Neural cell (in vitro differentiated cells): ENCODE measurements around the gene PDE11A. TPM values are rescaled to one million over a fixed set of nuclear protein-coding genes. Genes with fewer than 3 reads are reported as not detected.

Experiments
- H2AFZ ChIP-seq: fragments of 200-600, 300-800 bp; sonication (generic), shearing (Covaris generic); 2 replicates; pipeline ENCODE4 v1.6.0; 2014; ENCODE audit warnings: low read depth, mild to moderate bottlenecking, antibody characterized with exemption, low read length, moderate library complexity
- H3F3A ChIP-seq: fragments of 200-600 bp; shearing (Covaris generic); 2 replicates; pipeline ENCODE4 v1.6.1; 2016; ENCODE audit warnings: mild to moderate bottlenecking, moderate library complexity, mixed read lengths, antibody characterized with exemption, low read length; ENCODE audit not compliant: insufficient read depth, poor library complexity, severe bottlenecking
- H3K27ac ChIP-seq: fragments of 200-600, 300-800 bp; sonication (generic), shearing (Covaris generic); 2 replicates; pipeline ENCODE4 v1.5.1; 2014; ENCODE audit warnings: mild to moderate bottlenecking, low read length, moderate library complexity
- H3K27me3 ChIP-seq: fragments of 300-800, 200-600 bp; sonication (generic), shearing (Covaris generic); 2 replicates; pipeline ENCODE4 v1.6.0; 2014; ENCODE audit warnings: mild to moderate bottlenecking, low read depth, low read length, moderate library complexity; ENCODE audit not compliant: insufficient read depth
- H3K36me3 ChIP-seq: fragments of 300-800, 200-600 bp; sonication (generic), shearing (Covaris generic); 2 replicates; pipeline ENCODE4 v1.5.1; 2014; ENCODE audit warnings: mild to moderate bottlenecking, antibody characterized with exemption, low read length, moderate library complexity; ENCODE audit not compliant: insufficient read depth
- H3K4me2 ChIP-seq: fragments of 300-800, 200-600 bp; sonication (generic), shearing (Covaris generic); 2 replicates; pipeline ENCODE4 v1.6.0; 2014; ENCODE audit warnings: mild to moderate bottlenecking, low read length
- H3K4me3 ChIP-seq: fragments of 300-800, 200-600 bp; sonication (generic), shearing (Covaris generic); 2 replicates; pipeline ENCODE4 v1.5.1; 2014; ENCODE audit warnings: mild to moderate bottlenecking, low read length, moderate library complexity
- H3K79me2 ChIP-seq: fragments of 200-600 bp; shearing (Covaris generic); replicated peaks from 2 replicates; pipeline ENCODE4 v1.6.0; 2014; ENCODE audit warnings: mild to moderate bottlenecking, low read length, moderate library complexity; ENCODE audit not compliant: insufficient read depth
- H3K9ac ChIP-seq: fragments of 300-800, 200-600 bp; sonication (generic), shearing (Covaris generic); 2 replicates; pipeline ENCODE4 v1.6.1; 2016; ENCODE audit warnings: mild to moderate bottlenecking, low read length, mixed read lengths
- H3K9me2 ChIP-seq: fragments of 200-600 bp; shearing (Covaris generic); 2 replicates; pipeline ENCODE4 v1.6.1; 2016; ENCODE audit warnings: mild to moderate bottlenecking, low read length, mixed read lengths; ENCODE audit not compliant: insufficient read depth
- H3K9me3 ChIP-seq: fragments of 200-600, 300-800 bp; sonication (generic), shearing (Covaris generic); 2 replicates; pipeline ENCODE4 v1.6.1; 2016; ENCODE audit warnings: mild to moderate bottlenecking, mixed run types, low read length, moderate library complexity, mixed read lengths
- H4K20me1 ChIP-seq: fragments of 200-600 bp; shearing (Covaris generic); 2 replicates; pipeline ENCODE4 v1.6.1; 2016; ENCODE audit warnings: mild to moderate bottlenecking, mixed run types; ENCODE audit not compliant: insufficient read depth
- CTCF ChIP-seq: fragments of 450-650 bp; IDR thresholded peaks from 2 replicates; pipeline ENCODE4 v1.5.1; 2014; ENCODE audit warnings: antibody characterized with exemption, mild to moderate bottlenecking, moderate library complexity; ENCODE audit not compliant: poor library complexity, severe bottlenecking
- EP300 ChIP-seq: fragments of 450-650 bp; conservative IDR thresholded peaks from 2 replicates; pipeline ENCODE4 v1.6.1; 2014; ENCODE audit warnings: antibody characterized with exemption, mild to moderate bottlenecking, moderate library complexity; ENCODE audit not compliant: poor library complexity, severe bottlenecking
- EZH2 ChIP-seq: fragments of 200-600, 300-800 bp; shearing (Covaris generic), sonication (generic); IDR thresholded peaks from 2 replicates; pipeline ENCODE4 v1.6.1; 2014; ENCODE audit warnings: antibody characterized with exemption, low read length, borderline replicate concordance, mild to moderate bottlenecking; ENCODE audit not compliant: insufficient read depth, poor library complexity, severe bottlenecking
- MXI1 ChIP-seq: fragments of 450-650 bp; conservative IDR thresholded peaks from 2 replicates; pipeline ENCODE4 v1.6.1; 2014; ENCODE audit warnings: antibody characterized with exemption, mild to moderate bottlenecking; ENCODE audit not compliant: poor library complexity, severe bottlenecking
- POLR2AphosphoS5 ChIP-seq: IDR thresholded peaks from 2 replicates; pipeline ENCODE4 v1.6.1; 2012
- RAD21 ChIP-seq: fragments of 450-650 bp; conservative IDR thresholded peaks from 2 replicates; pipeline ENCODE4 v1.6.1; 2014; ENCODE audit warnings: antibody characterized with exemption, mild to moderate bottlenecking, moderate library complexity
- REST ChIP-seq: IDR thresholded peaks from 2 replicates; pipeline ENCODE4 v1.6.1; 2012; ENCODE audit warnings: borderline replicate concordance
- SMC3 ChIP-seq: fragments of 450-650 bp; conservative IDR thresholded peaks from 2 replicates; pipeline ENCODE4 v1.6.1; 2014; ENCODE audit warnings: antibody characterized with exemption, mild to moderate bottlenecking, moderate library complexity; ENCODE audit not compliant: poor library complexity
- TAF1 ChIP-seq: IDR thresholded peaks from 2 replicates; pipeline ENCODE4 v1.6.1; 2012; ENCODE audit warnings: low read depth
- polyA plus RNA-seq: library from polyadenylated mRNA; depleted of rRNA; stranded (reverse); fragments of >200 nt; gene quantifications from 2 replicates; pipeline ENCODE4 v1.2.3, GENCODE V29; 2014

Gene PDE11A
- polyA plus RNA-seq, 1 donor from 2014 or later = 0.89 TPM

GRCh38 chr2:177595126-177595845, 477.3 kb downstream of the PDE11A start:
- Histone ChIP-seq H3K9ac (no peak overlapping the region), H3K9me2 (no peaks in the 10 kb centered on the region), H2AFZ (no peak overlapping the region), H3K4me3 (no peak overlapping the region), H3F3A (no peaks in the 10 kb centered on the region), H3K36me3 (no peaks in the 10 kb centered on the region), H3K79me2 (no peaks in the 10 kb centered on the region), H3K27ac (no peak overlapping the region), H3K9me3 (no peaks in the 10 kb centered on the region), H3K4me2 (no peak overlapping the region), H4K20me1 (no peaks in the 10 kb centered on the region), H3K27me3 (no peaks in the 10 kb centered on the region)
- no peak for TF ChIP-seq POLR2AphosphoS5
- no peak for TF ChIP-seq EZH2
- no peak for TF ChIP-seq RAD21
- no peak for TF ChIP-seq CTCF
- no peak for TF ChIP-seq REST
- TF ChIP-seq MXI1 = no peak
- TF ChIP-seq SMC3 = no peak
- no peak for TF ChIP-seq EP300
- no peak for TF ChIP-seq TAF1

GRCh38 chr2:177593402-177593801, 479.2 kb downstream of the PDE11A start:
- Histone ChIP-seq H3K9me3 (no peaks in the 10 kb centered on the region), H3K4me2 (no peak overlapping the region)
- no peak for TF ChIP-seq EZH2
- TF ChIP-seq REST = no peak
- TF ChIP-seq SMC3 = no peak
- no peak for TF ChIP-seq TAF1
- no peak for TF ChIP-seq RAD21
- no peak for TF ChIP-seq EP300
- TF ChIP-seq MXI1 = no peak
- no peak for TF ChIP-seq CTCF
- TF ChIP-seq POLR2AphosphoS5 = no peak

More at GRCh38 chr2:177593402-177593801, 479.2 kb downstream of the PDE11A start:
- Histone ChIP-seq H3K4me3 (no peak overlapping the region), H2AFZ (no peak overlapping the region), H4K20me1 (no peaks in the 10 kb centered on the region), H3K36me3 (no peaks in the 10 kb centered on the region), H3K27me3 (no peaks in the 10 kb centered on the region), H3K9me2 (no peaks in the 10 kb centered on the region), H3F3A (no peaks in the 10 kb centered on the region), H3K9ac (no peak overlapping the region), H3K79me2 (no peaks in the 10 kb centered on the region), H3K27ac (no peak overlapping the region)
